Activated T-cell treated with anti-CD3 and anti-CD28 coated beads, Interleukin-2, amount 50 U/mL, for 24 hours (primary cell): ENCODE results near the gene TNIK.
A peak's percentile ranks its signal among the peaks of the same experiment; 100 is the strongest.

ENCODE experiments used
- DNase-seq: peaks from one replicate; pipeline ENCODE4 v3.0.0-alpha.2; 2020
- H3K27ac Mint-ChIP-seq: 2 replicates; pipeline ENCODE4 v1.8.0; 2020; ENCODE audit warnings: mild to moderate bottlenecking, mixed read lengths
- H3K27me3 Mint-ChIP-seq: 2 replicates; pipeline ENCODE4 v1.8.0; 2020; ENCODE audit warnings: mixed read lengths
- H3K36me3 Mint-ChIP-seq: 2 replicates; pipeline ENCODE4 v1.8.0; 2020; ENCODE audit warnings: low read depth, mixed read lengths
- H3K4me1 Mint-ChIP-seq: 2 replicates; pipeline ENCODE4 v1.8.0; 2020; ENCODE audit warnings: low read depth, mixed read lengths
- H3K4me3 Mint-ChIP-seq: 2 replicates; pipeline ENCODE4 v1.8.0; 2020; ENCODE audit warnings: mild to moderate bottlenecking, moderate library complexity, mixed read lengths
- H3K9me3 Mint-ChIP-seq: 2 replicates; pipeline ENCODE4 v1.8.0; 2020; ENCODE audit warnings: mixed read lengths

The TNIK gene

GRCh38 chr3:171281256-171281992 is 178.8 kb downstream of the TNIK start:
- peak overlapping the region; percentile 48 for H3K27ac Mint-ChIP-seq
- no peaks in the 10 kb centered on the region for H3K27me3 Mint-ChIP-seq
- no peaks in the 10 kb centered on the region for H3K9me3 Mint-ChIP-seq
- H3K4me1 Mint-ChIP-seq: peaks cover 82% of the 10 kb centered on the region
- H3K36me3 Mint-ChIP-seq: no peaks in the 10 kb centered on the region
- no peak overlapping the region for H3K4me3 Mint-ChIP-seq
- no peak for DNase-seq

GRCh38 chr3:171279972-171280371 is 180.2 kb downstream of the TNIK start:
- no peak overlapping the region for H3K27ac Mint-ChIP-seq
- H3K36me3 Mint-ChIP-seq: peaks cover 2% of the 10 kb centered on the region
- no peak overlapping the region for H3K4me3 Mint-ChIP-seq
- peaks cover 76% of the 10 kb centered on the region for H3K4me1 Mint-ChIP-seq
- H3K9me3 Mint-ChIP-seq: peaks cover 3% of the 10 kb centered on the region
- no peaks in the 10 kb centered on the region for H3K27me3 Mint-ChIP-seq
- no peak for DNase-seq

- peaks cover 2% of the 10 kb centered on the region for H3K36me3 Mint-ChIP-seq
- no peaks in the 10 kb centered on the region for H3K27me3 Mint-ChIP-seq
- peaks cover 75% of the 10 kb centered on the region for H3K4me1 Mint-ChIP-seq
- no peak overlapping the region for H3K27ac Mint-ChIP-seq
- no peak overlapping the region for H3K4me3 Mint-ChIP-seq
- DNase-seq: no peak
- peaks cover 4% of the 10 kb centered on the region for H3K9me3 Mint-ChIP-seq
These were observed 182.0 kb downstream of the TNIK start for GRCh38 chr3:171278299-171278590.

- no peak for DNase-seq
- H3K9me3 Mint-ChIP-seq: peaks cover 4% of the 10 kb centered on the region
- H3K27me3 Mint-ChIP-seq: no peaks in the 10 kb centered on the region
- H3K36me3 Mint-ChIP-seq: peaks cover 2% of the 10 kb centered on the region
- H3K4me3 Mint-ChIP-seq: no peak overlapping the region
- H3K4me1 Mint-ChIP-seq: peaks cover 71% of the 10 kb centered on the region
- no peak overlapping the region for H3K27ac Mint-ChIP-seq
These were observed 182.5 kb downstream of the TNIK start for GRCh38 chr3:171277456-171278298.

GRCh38 chr3:171276923-171277322 is 183.3 kb downstream of the TNIK start:
- Mint-ChIP-seq H3K9me3 (peaks cover 4% of the 10 kb centered on the region), H3K27me3 (no peaks in the 10 kb centered on the region), H3K27ac (no peak overlapping the region), H3K36me3 (peaks cover 5% of the 10 kb centered on the region), H3K4me3 (no peak overlapping the region), H3K4me1 (peaks cover 70% of the 10 kb centered on the region)
- DNase-seq: no peak

- Mint-ChIP-seq H3K27ac (no peak overlapping the region), H3K4me3 (no peak overlapping the region), H3K27me3 (no peaks in the 10 kb centered on the region), H3K4me1 (peaks cover 75% of the 10 kb centered on the region), H3K9me3 (peaks cover 4% of the 10 kb centered on the region), H3K36me3 (peaks cover 5% of the 10 kb centered on the region)
- no peak for DNase-seq
These were observed 186.0 kb downstream of the TNIK start for GRCh38 chr3:171274222-171274621.

GRCh38 chr3:171270541-171270940 is 189.7 kb downstream of the TNIK start:
- Mint-ChIP-seq H3K4me3 (no peak overlapping the region), H3K27ac (peak overlapping the region; percentile 87), H3K36me3 (peaks cover 5% of the 10 kb centered on the region), H3K9me3 (peaks cover 4% of the 10 kb centered on the region), H3K4me1 (peaks cover 85% of the 10 kb centered on the region), H3K27me3 (no peaks in the 10 kb centered on the region)
- no peak for DNase-seq

- Mint-ChIP-seq H3K9me3 (no peaks in the 10 kb centered on the region), H3K27ac (peak overlapping the region; percentile 87), H3K4me1 (peaks cover 88% of the 10 kb centered on the region), H3K4me3 (peak overlapping the region; percentile 42), H3K36me3 (peaks cover 2% of the 10 kb centered on the region), H3K27me3 (no peaks in the 10 kb centered on the region)
- DNase-seq: no peak
These were observed 190.7 kb downstream of the TNIK start for GRCh38 chr3:171269542-171269941.

- DNase-seq: no peak
- H3K4me3 Mint-ChIP-seq: no peak overlapping the region
- H3K36me3 Mint-ChIP-seq: peaks cover 2% of the 10 kb centered on the region
- H3K27me3 Mint-ChIP-seq: no peaks in the 10 kb centered on the region
- H3K27ac Mint-ChIP-seq: no peak overlapping the region
- H3K4me1 Mint-ChIP-seq: peaks cover 81% of the 10 kb centered on the region
- no peaks in the 10 kb centered on the region for H3K9me3 Mint-ChIP-seq
These were observed 191.5 kb downstream of the TNIK start for GRCh38 chr3:171268677-171269076.

GRCh38 chr3:171267104-171267503 is 193.1 kb downstream of the TNIK start:
- peak overlapping the region; percentile 69 for H3K27ac Mint-ChIP-seq
- no peak for DNase-seq
- H3K4me3 Mint-ChIP-seq: peak overlapping the region; percentile 38
- no peaks in the 10 kb centered on the region for H3K36me3 Mint-ChIP-seq
- peaks cover 84% of the 10 kb centered on the region for H3K4me1 Mint-ChIP-seq
- H3K9me3 Mint-ChIP-seq: no peaks in the 10 kb centered on the region
- no peaks in the 10 kb centered on the region for H3K27me3 Mint-ChIP-seq

- peaks cover 86% of the 10 kb centered on the region for H3K4me1 Mint-ChIP-seq
- H3K36me3 Mint-ChIP-seq: no peaks in the 10 kb centered on the region
- H3K27me3 Mint-ChIP-seq: no peaks in the 10 kb centered on the region
- H3K4me3 Mint-ChIP-seq: peak overlapping the region; percentile 38
- peak overlapping the region; percentile 69 for H3K27ac Mint-ChIP-seq
- no peaks in the 10 kb centered on the region for H3K9me3 Mint-ChIP-seq
- no peak for DNase-seq
These were observed 193.5 kb downstream of the TNIK start for GRCh38 chr3:171266740-171267073.

- H3K36me3 Mint-ChIP-seq: no peaks in the 10 kb centered on the region
- peak overlapping the region; percentile 84 for H3K27ac Mint-ChIP-seq
- H3K4me1 Mint-ChIP-seq: peaks cover 88% of the 10 kb centered on the region
- no peak for DNase-seq
- peak overlapping the region; percentile 51 for H3K4me3 Mint-ChIP-seq
- H3K27me3 Mint-ChIP-seq: no peaks in the 10 kb centered on the region
- H3K9me3 Mint-ChIP-seq: no peaks in the 10 kb centered on the region
These were observed 194.0 kb downstream of the TNIK start for GRCh38 chr3:171266034-171266739.

- H3K27ac Mint-ChIP-seq: no peak overlapping the region
- no peak overlapping the region for H3K4me3 Mint-ChIP-seq
- H3K9me3 Mint-ChIP-seq: peaks cover 2% of the 10 kb centered on the region
- no peaks in the 10 kb centered on the region for H3K27me3 Mint-ChIP-seq
- DNase-seq: no peak
- H3K4me1 Mint-ChIP-seq: peaks cover 88% of the 10 kb centered on the region
- H3K36me3 Mint-ChIP-seq: no peaks in the 10 kb centered on the region
These were observed 195.4 kb downstream of the TNIK start for GRCh38 chr3:171264758-171265157.

- H3K27ac Mint-ChIP-seq: peak overlapping the region; percentile 58
- peaks cover 86% of the 10 kb centered on the region for H3K4me1 Mint-ChIP-seq
- DNase-seq: no peak
- H3K9me3 Mint-ChIP-seq: peaks cover 7% of the 10 kb centered on the region
- no peaks in the 10 kb centered on the region for H3K27me3 Mint-ChIP-seq
- no peak overlapping the region for H3K4me3 Mint-ChIP-seq
- H3K36me3 Mint-ChIP-seq: no peaks in the 10 kb centered on the region
These were observed 197.8 kb downstream of the TNIK start for GRCh38 chr3:171262431-171262830.

- H3K4me1 Mint-ChIP-seq: peaks cover 86% of the 10 kb centered on the region
- DNase-seq: no peak
- peak overlapping the region; percentile 31 for H3K27ac Mint-ChIP-seq
- no peak overlapping the region for H3K4me3 Mint-ChIP-seq
- peaks cover 7% of the 10 kb centered on the region for H3K9me3 Mint-ChIP-seq
- H3K36me3 Mint-ChIP-seq: peaks cover 3% of the 10 kb centered on the region
- no peaks in the 10 kb centered on the region for H3K27me3 Mint-ChIP-seq
These were observed 198.7 kb downstream of the TNIK start for GRCh38 chr3:171261487-171261886.
